ENCODE results near the gene SOX15.
A peak's percentile ranks its signal among the peaks of the same experiment; 100 is the strongest.

SOX15 gene

DNA sequence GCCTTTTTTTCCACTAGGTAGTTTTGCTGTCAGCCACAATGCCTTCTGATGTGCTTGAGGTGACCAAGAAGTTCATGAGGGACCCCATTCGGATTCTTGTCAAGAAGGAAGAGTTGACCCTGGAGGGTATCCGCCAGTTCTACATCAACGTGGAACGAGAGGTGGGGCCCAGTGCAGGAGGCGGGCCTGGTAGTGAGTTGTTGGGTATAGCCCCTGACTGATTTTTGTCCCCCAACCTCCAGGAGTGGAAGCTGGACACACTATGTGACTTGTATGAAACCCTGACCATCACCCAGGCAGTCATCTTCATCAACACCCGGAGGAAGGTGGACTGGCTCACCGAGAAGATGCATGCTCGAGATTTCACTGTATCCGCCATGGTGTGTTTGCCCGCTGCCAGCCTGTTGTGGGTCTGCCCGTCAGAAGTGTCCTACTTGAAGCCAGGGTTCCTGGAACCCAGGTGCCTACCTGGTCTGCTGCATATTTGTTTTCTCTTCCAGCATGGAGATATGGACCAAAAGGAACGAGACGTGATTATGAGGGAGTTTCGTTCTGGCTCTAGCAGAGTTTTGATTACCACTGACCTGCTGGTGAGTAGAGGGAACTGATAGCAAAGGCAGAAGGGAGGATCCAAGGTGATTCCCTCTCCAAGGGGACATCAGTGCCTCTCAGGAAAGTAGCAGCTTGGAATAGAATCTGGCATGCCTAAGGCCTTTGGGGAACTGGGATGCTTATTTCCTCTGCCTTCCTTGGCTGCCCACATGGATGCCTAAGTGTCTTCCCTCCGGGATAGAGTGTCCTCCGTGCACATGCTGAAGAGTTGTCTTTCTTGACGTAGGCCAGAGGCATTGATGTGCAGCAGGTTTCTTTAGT is 12.3 kb downstream of the SOX15 start:
- no CpG with 5 or more reads among the region's 17 CpGs for WGBS, 2 donors (ENCODE audit: extremely low coverage in 2 of 2, insufficient read length in 2 of 2, insufficient replicate concordance in 1 of 2)
- no peak overlapping the region for H3K4me3 ChIP-seq (ENCODE audit: low read length in 2 of 2)
- no peak overlapping the region for H2BK120ac ChIP-seq (ENCODE audit: low read depth, low read length)
- H2BK12ac ChIP-seq (ENCODE audit: low read length): no peak overlapping the region
- H3K27ac ChIP-seq (replicated peaks; ENCODE audit: low read length): peak overlapping the region; percentile 7
- H4K91ac ChIP-seq (ENCODE audit: low read depth, low read length, poor library complexity): no peak overlapping the region
- peaks cover 58 to 85% of the 10 kb centered on the region in 2 donors for H3K36me3 ChIP-seq (replicated peaks in 1 of 2; ENCODE audit: control insufficient read depth in 2 of 2, insufficient read depth in 2 of 2, low read length in 2 of 2)
- no peak overlapping the region for H2AK5ac ChIP-seq (ENCODE audit: low read depth, low read length)
- H3K79me1 ChIP-seq (ENCODE audit: low read depth, low read length): peaks cover 19% of the 10 kb centered on the region
- no peak overlapping the region for H2AFZ ChIP-seq (ENCODE audit: low read length)
- no peak overlapping the region for H3K14ac ChIP-seq (ENCODE audit: low read length)
- H3K9ac ChIP-seq (ENCODE audit: low read depth, low read length, poor library complexity): no peak overlapping the region
- H2BK15ac ChIP-seq (ENCODE audit: low read length): no peak overlapping the region
- DNase-seq (ENCODE audit: low spot score): no peak
- no peak overlapping the region for H3K4ac ChIP-seq (ENCODE audit: low read length)
- H3K9me3 ChIP-seq (replicated peaks in 1 of 2; ENCODE audit: control insufficient read depth in 2 of 2, insufficient read depth in 1 of 2, low read depth in 1 of 2, low read length in 2 of 2): no peaks in the 10 kb centered on the region
- H3K18ac ChIP-seq (ENCODE audit: low read length): no peak overlapping the region
- H3K4me2 ChIP-seq (ENCODE audit: insufficient read depth, low read length, poor library complexity, severe bottlenecking): no peak overlapping the region
- H2BK5ac ChIP-seq (ENCODE audit: low read length): no peak overlapping the region
- no peak overlapping the region for H3K23ac ChIP-seq (ENCODE audit: low read depth, low read length, poor library complexity)
- H3K4me1 ChIP-seq (ENCODE audit: control insufficient read depth in 2 of 2, insufficient read depth in 1 of 2, low read depth in 1 of 2, low read length in 2 of 2): peaks cover 10 to 13% of the 10 kb centered on the region in 2 donors
- H4K8ac ChIP-seq (ENCODE audit: low read depth, low read length): no peak overlapping the region
- no peaks in the 10 kb centered on the region for H3K27me3 ChIP-seq (ENCODE audit: control insufficient read depth in 3 of 3, insufficient read depth in 3 of 3, low read depth in 1 of 3, low read length in 3 of 3)

DNA sequence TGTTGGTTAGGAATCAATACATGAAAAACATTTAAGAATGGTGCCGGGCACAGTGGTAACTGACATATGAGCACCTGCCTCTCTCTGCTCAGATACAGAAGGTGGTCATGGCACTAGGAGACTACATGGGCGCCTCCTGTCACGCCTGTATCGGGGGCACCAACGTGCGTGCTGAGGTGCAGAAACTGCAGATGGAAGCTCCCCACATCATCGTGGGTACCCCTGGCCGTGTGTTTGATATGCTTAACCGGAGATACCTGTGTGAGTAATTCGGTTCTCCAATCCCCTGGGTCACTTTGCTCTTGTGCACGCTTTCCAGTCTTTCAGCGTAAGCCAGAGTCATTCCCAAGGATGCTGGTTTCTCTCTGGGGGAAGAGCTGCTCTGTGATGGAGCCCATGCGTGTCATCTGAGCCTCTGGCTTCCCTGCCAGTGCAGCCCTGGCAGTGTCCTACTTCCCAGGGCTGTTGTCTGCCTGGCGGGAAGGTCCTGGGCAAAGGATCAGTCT is 13.4 kb downstream of the SOX15 start:
- H4K8ac ChIP-seq (ENCODE audit: low read depth, low read length): no peak overlapping the region
- no CpG with 5 or more reads among the region's 14 CpGs for WGBS, 2 donors (ENCODE audit: extremely low coverage in 2 of 2, insufficient read length in 2 of 2, insufficient replicate concordance in 1 of 2)
- no peak overlapping the region for H3K4ac ChIP-seq (ENCODE audit: low read length)
- H3K18ac ChIP-seq (ENCODE audit: low read length): no peak overlapping the region
- no peak for DNase-seq (ENCODE audit: low spot score)
- H3K9me3 ChIP-seq (replicated peaks in 1 of 2; ENCODE audit: control insufficient read depth in 2 of 2, insufficient read depth in 1 of 2, low read depth in 1 of 2, low read length in 2 of 2): no peaks in the 10 kb centered on the region
- H2BK15ac ChIP-seq (ENCODE audit: low read length): no peak overlapping the region
- H2BK12ac ChIP-seq (ENCODE audit: low read length): no peak overlapping the region
- H3K27ac ChIP-seq (replicated peaks; ENCODE audit: low read length): no peak overlapping the region
- no peak overlapping the region for H3K9ac ChIP-seq (ENCODE audit: low read depth, low read length, poor library complexity)
- H3K27me3 ChIP-seq (ENCODE audit: control insufficient read depth in 3 of 3, insufficient read depth in 3 of 3, low read depth in 1 of 3, low read length in 3 of 3): no peaks in the 10 kb centered on the region
- H2AK5ac ChIP-seq (ENCODE audit: low read depth, low read length): no peak overlapping the region
- no peak overlapping the region for H3K4me3 ChIP-seq (ENCODE audit: low read length in 2 of 2)
- H3K79me1 ChIP-seq (ENCODE audit: low read depth, low read length): peaks cover 14% of the 10 kb centered on the region
- peaks cover 12 to 14% of the 10 kb centered on the region in 2 donors for H3K4me1 ChIP-seq (ENCODE audit: control insufficient read depth in 2 of 2, insufficient read depth in 1 of 2, low read depth in 1 of 2, low read length in 2 of 2)
- no peak overlapping the region for H3K23ac ChIP-seq (ENCODE audit: low read depth, low read length, poor library complexity)
- no peak overlapping the region for H4K91ac ChIP-seq (ENCODE audit: low read depth, low read length, poor library complexity)
- H2AFZ ChIP-seq (ENCODE audit: low read length): no peak overlapping the region
- no peak overlapping the region for H2BK5ac ChIP-seq (ENCODE audit: low read length)
- no peak overlapping the region for H3K4me2 ChIP-seq (ENCODE audit: insufficient read depth, low read length, poor library complexity, severe bottlenecking)
- no peak overlapping the region for H3K14ac ChIP-seq (ENCODE audit: low read length)
- H2BK120ac ChIP-seq (ENCODE audit: low read depth, low read length): no peak overlapping the region
- H3K36me3 ChIP-seq (replicated peaks in 1 of 2; ENCODE audit: control insufficient read depth in 2 of 2, insufficient read depth in 2 of 2, low read length in 2 of 2): peaks cover 56 to 80% of the 10 kb centered on the region in 2 donors

- H2AFZ ChIP-seq (ENCODE audit: low read length): no peak overlapping the region
- no peak overlapping the region for H3K4me2 ChIP-seq (ENCODE audit: insufficient read depth, low read length, poor library complexity, severe bottlenecking)
- no peak overlapping the region for H3K18ac ChIP-seq (ENCODE audit: low read length)
- H3K14ac ChIP-seq (ENCODE audit: low read length): no peak overlapping the region
- no CpG with 5 or more reads among the region's 7 CpGs for WGBS, 2 donors (ENCODE audit: extremely low coverage in 2 of 2, insufficient read length in 2 of 2, insufficient replicate concordance in 1 of 2)
- no peak overlapping the region for H4K8ac ChIP-seq (ENCODE audit: low read depth, low read length)
- no peak overlapping the region for H3K4me3 ChIP-seq (ENCODE audit: low read length in 2 of 2)
- H3K27me3 ChIP-seq (ENCODE audit: control insufficient read depth in 3 of 3, insufficient read depth in 3 of 3, low read depth in 1 of 3, low read length in 3 of 3): no peaks in the 10 kb centered on the region
- no peak overlapping the region for H3K9ac ChIP-seq (ENCODE audit: low read depth, low read length, poor library complexity)
- peaks cover 14% of the 10 kb centered on the region in 2 donors for H3K4me1 ChIP-seq (ENCODE audit: control insufficient read depth in 2 of 2, insufficient read depth in 1 of 2, low read depth in 1 of 2, low read length in 2 of 2)
- no peak overlapping the region for H3K23ac ChIP-seq (ENCODE audit: low read depth, low read length, poor library complexity)
- peaks cover 57 to 80% of the 10 kb centered on the region in 2 donors for H3K36me3 ChIP-seq (replicated peaks in 1 of 2; ENCODE audit: control insufficient read depth in 2 of 2, insufficient read depth in 2 of 2, low read length in 2 of 2)
- H2BK5ac ChIP-seq (ENCODE audit: low read length): no peak overlapping the region
- H3K79me1 ChIP-seq (ENCODE audit: low read depth, low read length): peaks cover 14% of the 10 kb centered on the region
- no peak overlapping the region for H2BK15ac ChIP-seq (ENCODE audit: low read length)
- no peak overlapping the region for H3K4ac ChIP-seq (ENCODE audit: low read length)
- H4K91ac ChIP-seq (ENCODE audit: low read depth, low read length, poor library complexity): no peak overlapping the region
- no peak overlapping the region for H2AK5ac ChIP-seq (ENCODE audit: low read depth, low read length)
- H3K9me3 ChIP-seq (replicated peaks in 1 of 2; ENCODE audit: control insufficient read depth in 2 of 2, insufficient read depth in 1 of 2, low read depth in 1 of 2, low read length in 2 of 2): no peaks in the 10 kb centered on the region
- no peak for DNase-seq (ENCODE audit: low spot score)
- no peak overlapping the region for H2BK12ac ChIP-seq (ENCODE audit: low read length)
- H3K27ac ChIP-seq (replicated peaks; ENCODE audit: low read length): no peak overlapping the region
- H2BK120ac ChIP-seq (ENCODE audit: low read depth, low read length): no peak overlapping the region
These were observed 13.9 kb downstream of the SOX15 start for GRCh38 chr17:7575959-7576358.

DNA sequence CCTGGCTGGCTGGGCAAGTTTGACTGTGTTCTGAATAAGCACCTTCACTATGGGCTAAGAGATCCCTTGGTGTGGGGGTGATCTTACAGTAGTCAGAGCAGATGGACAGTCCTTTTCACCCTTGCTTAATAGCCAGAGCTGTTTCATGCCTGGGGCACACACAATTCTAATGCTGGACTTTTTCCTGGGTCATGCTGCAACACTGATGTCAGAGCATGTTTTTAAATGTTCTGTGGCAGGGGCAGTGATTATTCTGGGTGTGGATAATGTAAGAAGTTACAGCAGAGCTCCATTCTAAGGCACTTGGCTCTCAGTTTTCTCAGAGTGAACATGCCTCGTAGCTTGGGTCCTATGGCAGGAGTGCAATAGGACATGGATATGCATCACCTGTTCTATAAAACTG is 14.4 kb downstream of the SOX15 start:
- Histone ChIP-seq H3K27me3 (ENCODE audit: control insufficient read depth in 3 of 3, insufficient read depth in 3 of 3, low read depth in 1 of 3, low read length in 3 of 3) (no peaks in the 10 kb centered on the region), H2AK5ac (ENCODE audit: low read depth, low read length) (no peak overlapping the region), H3K36me3 (replicated peaks in 1 of 2; ENCODE audit: control insufficient read depth in 2 of 2, insufficient read depth in 2 of 2, low read length in 2 of 2) (peaks cover 61 to 80% of the 10 kb centered on the region in 2 donors), H3K27ac (replicated peaks; ENCODE audit: low read length) (no peak overlapping the region), H3K79me1 (ENCODE audit: low read depth, low read length) (peaks cover 14% of the 10 kb centered on the region), H2AFZ (ENCODE audit: low read length) (no peak overlapping the region), H3K9me3 (replicated peaks in 1 of 2; ENCODE audit: control insufficient read depth in 2 of 2, insufficient read depth in 1 of 2, low read depth in 1 of 2, low read length in 2 of 2) (no peaks in the 10 kb centered on the region), H2BK120ac (ENCODE audit: low read depth, low read length) (no peak overlapping the region), H3K18ac (ENCODE audit: low read length) (no peak overlapping the region), H4K91ac (ENCODE audit: low read depth, low read length, poor library complexity) (no peak overlapping the region), H2BK15ac (ENCODE audit: low read length) (no peak overlapping the region), H3K4ac (ENCODE audit: low read length) (no peak overlapping the region), H3K4me2 (ENCODE audit: insufficient read depth, low read length, poor library complexity, severe bottlenecking) (no peak overlapping the region), H3K4me1 (ENCODE audit: control insufficient read depth in 2 of 2, insufficient read depth in 1 of 2, low read depth in 1 of 2, low read length in 2 of 2) (peaks cover 14% of the 10 kb centered on the region in 2 donors), H2BK5ac (ENCODE audit: low read length) (no peak overlapping the region), H4K8ac (ENCODE audit: low read depth, low read length) (no peak overlapping the region), H3K4me3 (ENCODE audit: low read length in 2 of 2) (no peak overlapping the region), H3K23ac (ENCODE audit: low read depth, low read length, poor library complexity) (no peak overlapping the region), H3K14ac (ENCODE audit: low read length) (no peak overlapping the region), H3K9ac (ENCODE audit: low read depth, low read length, poor library complexity) (no peak overlapping the region), H2BK12ac (ENCODE audit: low read length) (no peak overlapping the region)
- WGBS, 2 donors (ENCODE audit: extremely low coverage in 2 of 2, insufficient read length in 2 of 2, insufficient replicate concordance in 1 of 2): no CpG with 5 or more reads among the region's 1 CpG
- DNase-seq (ENCODE audit: low spot score): no peak

Data from neuronal stem cell (in vitro differentiated cells).